Measurements from ENCODE around the gene VEZT.

DNA sequence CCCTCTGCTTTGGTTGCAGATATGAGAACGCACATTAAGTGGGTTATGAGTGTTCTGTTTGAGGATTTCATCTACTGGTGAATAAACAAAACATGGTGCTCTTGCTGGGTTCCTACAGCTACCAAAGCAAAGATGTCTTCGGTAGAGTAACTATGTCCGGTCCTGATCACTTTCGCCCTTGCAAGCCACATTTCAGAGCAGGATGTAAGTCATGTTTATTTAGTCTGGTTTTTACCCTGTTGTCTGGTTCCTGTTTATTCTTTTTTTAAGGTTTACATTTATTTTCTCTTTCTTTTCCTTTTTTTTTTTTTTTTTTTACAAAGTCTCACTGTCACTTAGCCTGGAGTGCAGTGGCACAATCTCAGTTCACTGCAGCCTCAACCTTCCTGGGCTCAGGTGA, 99.2 kb downstream of the VEZT start:
- TF ChIP-seq POLR2A (IDR thresholded peaks at IDR 0.05; ENCODE audit: low read depth, low read length) (no peak), TAF1 (IDR thresholded peaks at IDR 0.05; ENCODE audit: borderline replicate concordance, low read depth, low read length) (no peak), POLR2AphosphoS5 (IDR thresholded peaks at IDR 0.05; ENCODE audit: low read depth, low read length) (no peak)

Data from GM12892 (cell line).